ENCODE data around the gene PRKCH.

DNA sequence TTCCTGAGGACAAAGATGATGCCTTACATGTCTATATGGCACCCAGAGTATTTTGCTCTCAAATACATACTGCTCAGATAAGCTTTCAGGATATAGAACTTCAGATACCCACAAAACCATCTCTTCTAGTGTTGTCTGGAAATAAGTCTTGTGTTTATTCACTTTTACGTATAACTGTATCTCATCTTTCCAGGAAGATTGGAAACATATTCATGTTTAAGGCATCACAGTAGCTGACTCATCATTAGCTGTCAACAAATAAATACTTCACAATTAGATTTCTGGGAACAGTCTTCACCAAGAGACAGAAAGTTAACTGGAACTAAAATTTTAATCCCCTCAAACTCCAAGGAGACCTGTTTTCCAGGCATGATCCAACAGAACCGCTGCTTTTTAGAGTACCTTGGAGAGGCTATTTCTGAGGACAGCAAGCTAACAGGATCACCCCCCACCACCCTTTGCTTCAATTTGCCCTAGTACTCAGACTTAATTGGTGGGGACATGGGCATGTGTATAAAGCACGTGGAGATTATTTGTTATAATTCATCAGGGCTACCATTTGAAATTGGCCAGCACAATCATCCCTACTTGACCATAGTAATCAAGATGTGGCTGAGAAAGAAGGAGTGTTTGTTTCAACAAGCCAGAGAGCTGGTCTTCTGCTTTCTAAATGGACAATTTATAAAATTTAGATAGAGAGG lies 244.6 kb downstream of the PRKCH start:
- TF ChIP-seq POLR2A (IDR thresholded peaks at IDR 0.05; ENCODE audit: extremely low read depth, insufficient read length) = no peak
- TF ChIP-seq, protein P1, sequence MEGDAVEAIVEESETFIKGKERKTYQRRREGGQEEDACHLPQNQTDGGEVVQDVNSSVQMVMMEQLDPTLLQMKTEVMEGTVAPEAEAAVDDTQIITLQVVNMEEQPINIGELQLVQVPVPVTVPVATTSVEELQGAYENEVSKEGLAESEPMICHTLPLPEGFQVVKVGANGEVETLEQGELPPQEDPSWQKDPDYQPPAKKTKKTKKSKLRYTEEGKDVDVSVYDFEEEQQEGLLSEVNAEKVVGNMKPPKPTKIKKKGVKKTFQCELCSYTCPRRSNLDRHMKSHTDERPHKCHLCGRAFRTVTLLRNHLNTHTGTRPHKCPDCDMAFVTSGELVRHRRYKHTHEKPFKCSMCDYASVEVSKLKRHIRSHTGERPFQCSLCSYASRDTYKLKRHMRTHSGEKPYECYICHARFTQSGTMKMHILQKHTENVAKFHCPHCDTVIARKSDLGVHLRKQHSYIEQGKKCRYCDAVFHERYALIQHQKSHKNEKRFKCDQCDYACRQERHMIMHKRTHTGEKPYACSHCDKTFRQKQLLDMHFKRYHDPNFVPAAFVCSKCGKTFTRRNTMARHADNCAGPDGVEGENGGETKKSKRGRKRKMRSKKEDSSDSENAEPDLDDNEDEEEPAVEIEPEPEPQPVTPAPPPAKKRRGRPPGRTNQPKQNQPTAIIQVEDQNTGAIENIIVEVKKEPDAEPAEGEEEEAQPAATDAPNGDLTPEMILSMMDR (IDR thresholded peaks at IDR 0.05; ENCODE audit: low read depth, low read length) = no peak

Data from NB4 (cell line).